Measurements from ENCODE around the gene ASCC3.
"Not testable (repeated sequence)": the region's sequence is repeated elsewhere in the genome, so short reads cannot be mapped to it uniquely, and the experiment has no call there.

GRCh38 chr6:100829077-100829595 lies 52.0 kb downstream of the ASCC3 start:
- TF ChIP-seq POLR2A (IDR thresholded peaks at IDR 0.05; ENCODE audit: low read length); GATA1 (IDR thresholded peaks at IDR 0.05; ENCODE audit: low read depth, low read length): not testable (repeated sequence)

Measured in erythroblast (primary cell).